Effector memory CD8-positive, alpha-beta T cell (primary cell): ENCODE measurements around the gene RABGAP1L.
A peak's percentile ranks its signal among the peaks of the same experiment; 100 is the strongest.
"Not testable (repeated sequence)": the region's sequence is repeated elsewhere in the genome, so short reads cannot be mapped to it uniquely, and the experiment has no call there.

ENCODE experiments used
- ATAC-seq: fragments of 150-1000 bp; cut with Tn5 transposase; replicated peaks from 2 replicates; pipeline ENCODE4 v1.10.0; 2021; ENCODE audit warnings: mild to moderate bottlenecking, moderate library complexity
- DNase-seq, 3 experiments: peaks; one replicate each; pipeline ENCODE4 v3.0.0; 2021
- H3K27ac Mint-ChIP-seq, 2 donors: one replicate each; pipeline ENCODE4 v1.8.0; 2022; ENCODE audit warnings: mild to moderate bottlenecking in 2 of 2, mixed read lengths in 2 of 2, moderate library complexity in 2 of 2
- H3K27me3 Mint-ChIP-seq, 2 donors: one replicate each; pipeline ENCODE4 v1.8.0; 2022; ENCODE audit warnings: mixed read lengths in 2 of 2
- H3K36me3 Mint-ChIP-seq: one replicate; pipeline ENCODE4 v1.8.0; 2022; ENCODE audit warnings: mild to moderate bottlenecking, moderate library complexity, mixed read lengths; ENCODE audit not compliant: insufficient read depth
- H3K4me1 Mint-ChIP-seq, 2 donors: one replicate each; pipeline ENCODE4 v1.8.0; 2022; ENCODE audit warnings: low read depth in 2 of 2, mixed read lengths in 2 of 2
- H3K4me3 Mint-ChIP-seq, 2 donors: one replicate each; pipeline ENCODE4 v1.8.0; 2022; ENCODE audit warnings: mild to moderate bottlenecking in 2 of 2, mixed read lengths in 2 of 2, moderate library complexity in 2 of 2
- H3K9me3 Mint-ChIP-seq, 2 donors: one replicate each; pipeline ENCODE4 v1.8.0; 2022; ENCODE audit warnings: mixed read lengths in 2 of 2

RABGAP1L gene

DNA sequence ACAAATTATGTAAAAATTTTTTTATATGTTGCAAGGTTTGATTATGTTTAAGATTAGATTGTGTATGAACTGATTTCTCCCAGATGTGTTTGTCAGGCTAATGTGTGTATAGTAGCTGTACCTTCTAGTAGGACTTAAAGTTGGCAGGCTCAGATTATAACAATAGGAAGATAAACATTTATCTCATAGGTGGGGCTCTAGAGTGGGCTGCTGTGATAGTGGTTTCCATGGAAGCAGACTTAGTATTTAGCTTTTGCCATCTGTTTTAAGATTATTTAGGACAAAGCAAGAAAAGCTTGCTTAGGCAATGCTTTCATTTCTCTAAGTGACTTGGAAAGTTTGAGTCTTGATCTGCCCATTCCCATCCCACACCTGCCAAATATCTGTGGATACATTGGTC, 652.7 kb downstream of the RABGAP1L start:
- ATAC-seq (no peak), DNase-seq (no peak)
- H3K36me3 Mint-ChIP-seq = peaks cover 2% of the 10 kb centered on the region
- H3K4me3 Mint-ChIP-seq = no peak overlapping the region
- no peak overlapping the region for H3K27ac Mint-ChIP-seq
- H3K4me1 Mint-ChIP-seq = peaks cover 3 to 13% of the 10 kb centered on the region in 2 donors
- H3K9me3 Mint-ChIP-seq = no peaks in the 10 kb centered on the region
- H3K27me3 Mint-ChIP-seq = no peaks in the 10 kb centered on the region

DNA sequence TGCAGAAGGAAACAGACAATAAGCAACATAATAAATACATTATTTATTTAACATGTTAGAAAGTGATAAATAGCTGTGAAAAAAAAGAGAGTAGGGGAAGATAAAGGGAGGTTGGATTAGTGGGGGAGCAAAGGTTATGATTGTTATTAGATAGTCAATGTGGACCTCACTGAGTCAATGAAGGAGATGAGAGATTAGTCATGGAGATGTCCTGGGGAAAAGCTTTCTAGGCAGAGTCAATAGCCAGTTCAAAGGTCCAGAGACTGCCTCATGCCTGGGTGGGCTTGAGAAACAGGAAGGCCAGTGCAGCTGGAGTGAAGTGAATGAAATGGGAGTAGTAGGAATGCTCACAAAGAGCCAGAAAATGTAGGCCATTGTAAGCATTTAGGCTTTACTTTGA, 653.3 kb downstream of the RABGAP1L start:
- Mint-ChIP-seq H3K9me3 (no peaks in the 10 kb centered on the region), H3K4me3 (no peak overlapping the region), H3K27me3 (no peaks in the 10 kb centered on the region), H3K36me3 (peaks cover 2% of the 10 kb centered on the region), H3K27ac (peak overlapping the region in 1 of 2 donors; percentile 6), H3K4me1 (peaks cover 3 to 18% of the 10 kb centered on the region in 2 donors)
- DNase-seq = no peak
- ATAC-seq = no peak

DNA sequence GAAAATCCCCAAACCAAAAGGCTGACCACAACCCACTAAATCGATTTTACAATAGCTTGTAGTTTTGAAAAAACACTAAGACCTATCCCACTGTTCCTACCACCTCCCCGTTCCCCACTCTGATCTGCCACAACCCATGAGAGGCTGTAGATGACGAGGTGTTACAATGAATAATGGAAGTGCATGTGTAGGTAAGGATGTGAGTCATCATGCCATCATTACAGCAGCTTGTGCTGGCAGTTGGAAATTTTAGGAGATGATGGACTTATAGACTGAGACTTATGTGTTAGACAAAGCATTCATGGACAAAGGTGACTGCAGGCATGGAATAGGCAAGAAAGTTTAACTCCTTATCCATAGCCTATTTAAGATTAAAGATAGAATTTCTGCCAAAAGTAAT, 655.7 kb downstream of the RABGAP1L start:
- ATAC-seq (peak; percentile 49), DNase-seq (no peak)

DNA sequence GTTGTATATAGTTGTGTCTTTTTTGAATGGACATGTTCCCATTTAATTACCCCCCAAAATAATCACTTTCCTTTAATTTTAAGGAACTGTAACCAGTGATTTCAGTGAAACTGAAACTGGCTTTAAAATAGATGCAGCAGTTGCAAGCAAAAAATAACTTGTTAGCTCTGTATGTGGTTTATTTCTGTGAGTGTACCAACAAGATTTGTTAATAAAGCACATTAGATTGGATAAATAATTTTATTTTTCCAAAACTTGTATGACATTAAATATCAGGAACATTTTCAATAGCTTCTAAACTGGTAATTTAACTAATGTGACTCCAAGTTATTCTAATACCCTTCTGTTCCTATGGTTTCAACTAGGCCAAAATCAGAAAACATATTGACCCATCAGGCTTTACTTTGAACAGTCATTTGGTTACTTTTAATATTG, 656.2 kb downstream of the RABGAP1L start:
- peaks cover 5% of the 10 kb centered on the region for H3K36me3 Mint-ChIP-seq

More for the DNA sequence above, 655.7 kb downstream of the RABGAP1L start:
- Mint-ChIP-seq H3K9me3 (no peaks in the 10 kb centered on the region), H3K36me3 (peaks cover 5% of the 10 kb centered on the region), H3K27me3 (no peaks in the 10 kb centered on the region), H3K4me3 (no peak overlapping the region), H3K27ac (peak overlapping the region in 1 of 2 donors; percentile 5), H3K4me1 (peaks cover 3 to 38% of the 10 kb centered on the region in 2 donors)

DNA sequence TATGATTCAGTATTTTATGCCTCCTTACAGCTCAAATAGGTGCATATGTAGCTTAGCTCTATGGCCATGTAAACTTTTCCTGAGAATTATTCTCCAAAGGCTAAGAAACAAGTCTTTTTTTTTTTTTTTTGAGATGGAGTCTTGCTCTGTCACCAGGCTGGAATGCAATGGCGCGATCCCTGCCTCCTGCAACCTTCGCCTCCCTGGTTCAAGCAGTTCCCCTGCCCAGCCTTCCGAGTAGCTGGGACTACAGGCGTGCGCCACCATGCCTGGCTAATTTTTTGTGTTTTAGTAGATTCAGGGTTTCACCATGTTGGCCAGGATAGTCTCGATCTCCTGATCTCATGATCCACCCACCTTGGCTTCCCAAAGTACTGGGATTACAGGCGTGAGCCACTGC, 657.3 kb downstream of the RABGAP1L start:
- H3K27me3 Mint-ChIP-seq, H3K9me3 Mint-ChIP-seq, DNase-seq, ATAC-seq, H3K4me3 Mint-ChIP-seq, H3K27ac Mint-ChIP-seq, H3K36me3 Mint-ChIP-seq: not testable (repeated sequence)
- peaks cover 3 to 47% of the 10 kb centered on the region in 2 donors for H3K4me1 Mint-ChIP-seq

More for the DNA sequence above, 656.2 kb downstream of the RABGAP1L start:
- Mint-ChIP-seq H3K27ac (no peak overlapping the region), H3K27me3 (no peaks in the 10 kb centered on the region), H3K4me3 (no peak overlapping the region), H3K4me1 (peaks cover 3 to 41% of the 10 kb centered on the region in 2 donors), H3K9me3 (no peaks in the 10 kb centered on the region)
- DNase-seq (no peak), ATAC-seq (no peak)

DNA sequence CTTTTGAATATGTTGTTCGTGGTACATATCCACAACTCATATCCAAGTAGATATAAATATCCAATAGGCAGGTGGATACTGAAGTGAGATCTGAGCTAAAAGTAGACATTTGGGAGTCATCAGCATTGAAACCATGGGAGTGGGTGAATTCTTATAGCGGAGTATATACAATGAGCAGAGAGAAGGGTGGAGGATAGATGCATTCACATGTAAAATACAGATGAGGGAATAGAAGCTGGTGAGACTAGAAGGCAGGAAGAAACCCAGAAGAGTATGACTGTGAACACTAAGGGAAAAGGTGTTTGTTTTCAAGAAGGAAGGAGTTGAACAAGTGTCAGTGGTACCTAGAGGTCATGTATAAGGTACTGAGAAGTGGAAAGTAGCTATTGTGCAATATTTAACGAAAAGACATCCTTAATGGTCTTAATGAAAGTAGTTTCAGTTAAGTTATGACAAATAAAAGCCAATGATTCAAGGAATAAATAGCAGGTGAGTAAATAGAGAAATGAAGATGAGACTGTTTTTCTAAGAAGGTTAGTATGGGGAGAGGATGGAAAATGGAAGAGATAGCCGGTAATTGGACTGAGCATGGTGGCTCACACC, 658.8 kb downstream of the RABGAP1L start:
- peaks cover 3 to 40% of the 10 kb centered on the region in 2 donors for H3K4me1 Mint-ChIP-seq
- H3K27me3 Mint-ChIP-seq = no peaks in the 10 kb centered on the region
- ATAC-seq (no peak), DNase-seq (no peak)
- H3K36me3 Mint-ChIP-seq = peaks cover 5% of the 10 kb centered on the region
- H3K4me3 Mint-ChIP-seq = no peak overlapping the region
- H3K27ac Mint-ChIP-seq = peak overlapping the region in 1 of 2 donors; percentile 19
- no peaks in the 10 kb centered on the region for H3K9me3 Mint-ChIP-seq

DNA sequence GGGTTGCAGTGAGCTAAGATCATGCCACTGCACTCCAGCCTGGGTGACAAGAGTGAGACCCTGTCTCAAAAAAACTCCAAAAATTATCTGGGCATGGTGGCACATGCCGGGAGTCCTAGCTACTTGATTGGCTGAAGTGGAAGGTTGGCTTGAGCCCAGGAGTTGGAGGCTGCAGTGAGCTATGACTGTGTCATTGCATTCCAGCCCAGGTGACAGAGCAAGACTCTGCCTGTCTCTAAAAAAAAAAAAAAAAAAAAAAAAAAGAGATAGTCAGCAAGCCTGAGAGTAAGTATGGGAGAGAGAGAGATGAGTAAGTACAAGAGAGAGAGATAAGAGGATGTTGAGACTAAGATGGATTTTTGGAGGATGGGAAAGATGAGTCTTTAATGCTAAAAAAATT, 659.6 kb downstream of the RABGAP1L start:
- no peak for DNase-seq
- H3K27ac Mint-ChIP-seq = peak overlapping the region in 1 of 2 donors; percentile 11
- peaks cover 5% of the 10 kb centered on the region for H3K36me3 Mint-ChIP-seq
- no peak overlapping the region for H3K4me3 Mint-ChIP-seq
- no peaks in the 10 kb centered on the region for H3K27me3 Mint-ChIP-seq
- no peak for ATAC-seq
- H3K4me1 Mint-ChIP-seq = peaks cover 3 to 39% of the 10 kb centered on the region in 2 donors
- H3K9me3 Mint-ChIP-seq = no peaks in the 10 kb centered on the region

DNA sequence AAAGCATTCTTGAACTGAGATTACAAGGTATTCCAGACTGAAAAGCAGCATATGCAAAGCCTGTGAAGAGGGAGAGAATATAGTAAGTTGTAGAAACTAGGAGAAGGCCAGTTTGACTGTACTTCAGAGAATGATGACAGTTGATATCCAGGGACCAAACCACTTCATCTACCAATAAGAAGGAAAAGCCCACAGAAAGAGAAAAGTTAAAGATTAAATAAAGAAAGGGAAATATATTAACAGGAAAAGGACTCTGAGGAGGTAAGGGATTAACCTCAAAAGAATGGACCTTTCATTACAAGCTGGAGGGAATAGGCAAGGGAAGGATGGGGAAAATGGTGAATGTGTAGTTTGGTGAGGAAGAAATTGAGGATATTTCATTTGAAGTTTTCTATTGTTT, 660.3 kb downstream of the RABGAP1L start:
- no peak overlapping the region for H3K4me3 Mint-ChIP-seq
- peaks cover 3 to 39% of the 10 kb centered on the region in 2 donors for H3K4me1 Mint-ChIP-seq
- no peaks in the 10 kb centered on the region for H3K9me3 Mint-ChIP-seq
- DNase-seq (no peak), ATAC-seq (no peak)
- H3K27ac Mint-ChIP-seq = peak overlapping the region in 1 of 2 donors; percentile 11
- no peaks in the 10 kb centered on the region for H3K27me3 Mint-ChIP-seq
- H3K36me3 Mint-ChIP-seq = peaks cover 3% of the 10 kb centered on the region

DNA sequence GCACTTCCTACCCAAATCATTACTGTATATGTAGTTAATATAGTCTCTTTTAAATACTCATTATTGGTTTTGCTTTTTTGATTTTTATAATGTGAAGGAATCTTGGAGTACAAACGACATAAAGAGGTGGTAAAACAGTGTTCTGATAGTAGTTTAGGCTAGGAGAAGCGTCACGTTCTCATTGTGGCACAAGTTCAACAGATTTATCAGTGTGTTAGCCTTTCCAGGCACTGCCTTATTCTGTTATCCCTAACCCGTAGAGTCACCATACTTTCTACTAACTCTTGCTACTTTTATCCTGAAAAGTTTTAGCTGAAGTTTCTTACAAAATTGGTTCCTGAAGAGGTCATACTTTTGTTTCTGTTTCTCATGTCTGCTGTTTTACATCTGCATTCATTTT, 665.8 kb downstream of the RABGAP1L start:
- Mint-ChIP-seq H3K27me3 (no peaks in the 10 kb centered on the region), H3K4me1 (peaks cover 4 to 40% of the 10 kb centered on the region in 2 donors), H3K4me3 (no peak overlapping the region), H3K36me3 (no peaks in the 10 kb centered on the region), H3K9me3 (no peaks in the 10 kb centered on the region), H3K27ac (no peak overlapping the region)
- ATAC-seq (no peak), DNase-seq (no peak)

DNA sequence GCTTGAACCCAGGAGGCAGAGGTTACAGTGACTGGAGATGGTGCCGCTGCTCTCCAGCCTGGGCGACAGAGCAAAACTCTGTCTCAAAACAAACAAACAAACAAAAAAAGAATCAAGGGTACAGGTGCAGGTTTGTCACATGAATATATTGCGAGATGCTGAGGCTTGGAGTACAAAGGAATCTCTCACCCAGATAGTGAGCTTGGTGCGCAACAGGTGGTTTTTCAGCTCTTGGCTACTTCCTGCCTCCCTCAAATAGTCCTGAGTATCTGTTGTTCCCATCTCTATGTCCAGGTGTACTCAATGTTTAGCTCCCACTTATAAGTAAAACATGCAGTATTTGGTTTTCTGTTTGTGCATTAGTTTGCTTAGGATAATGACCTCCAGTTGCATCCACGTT, 666.5 kb downstream of the RABGAP1L start:
- H3K36me3 Mint-ChIP-seq = peaks cover 3% of the 10 kb centered on the region
- DNase-seq = no peak
- H3K4me1 Mint-ChIP-seq = peaks cover 4 to 38% of the 10 kb centered on the region in 2 donors
- no peaks in the 10 kb centered on the region for H3K9me3 Mint-ChIP-seq
- no peak overlapping the region for H3K4me3 Mint-ChIP-seq
- no peak overlapping the region for H3K27ac Mint-ChIP-seq
- no peaks in the 10 kb centered on the region for H3K27me3 Mint-ChIP-seq
- ATAC-seq = no peak

DNA sequence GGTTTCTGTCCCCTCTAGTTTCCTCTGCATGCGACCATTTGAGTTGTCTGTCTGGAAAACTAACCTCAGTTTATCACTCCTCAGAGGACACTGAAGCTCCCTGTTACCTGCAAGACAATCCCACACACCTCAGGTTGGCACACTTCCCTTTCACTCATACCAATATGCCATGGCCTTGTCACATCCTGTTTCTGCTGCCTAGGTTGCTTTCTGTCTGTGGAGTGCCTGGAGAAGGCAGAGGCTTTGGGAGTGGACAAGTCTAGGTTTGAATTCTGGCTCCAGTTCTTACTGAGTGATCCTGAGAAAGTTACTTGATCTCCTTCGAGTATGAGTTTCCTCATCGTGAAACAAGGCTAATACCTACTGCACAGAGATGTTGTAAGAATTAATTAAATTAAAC, 668.9 kb downstream of the RABGAP1L start:
- DNase-seq (no peak), ATAC-seq (no peak)
- no peak overlapping the region for H3K27ac Mint-ChIP-seq
- peaks cover 4 to 36% of the 10 kb centered on the region in 2 donors for H3K4me1 Mint-ChIP-seq
- H3K4me3 Mint-ChIP-seq = no peak overlapping the region
- no peaks in the 10 kb centered on the region for H3K9me3 Mint-ChIP-seq
- H3K27me3 Mint-ChIP-seq = no peaks in the 10 kb centered on the region
- peaks cover 3% of the 10 kb centered on the region for H3K36me3 Mint-ChIP-seq

DNA sequence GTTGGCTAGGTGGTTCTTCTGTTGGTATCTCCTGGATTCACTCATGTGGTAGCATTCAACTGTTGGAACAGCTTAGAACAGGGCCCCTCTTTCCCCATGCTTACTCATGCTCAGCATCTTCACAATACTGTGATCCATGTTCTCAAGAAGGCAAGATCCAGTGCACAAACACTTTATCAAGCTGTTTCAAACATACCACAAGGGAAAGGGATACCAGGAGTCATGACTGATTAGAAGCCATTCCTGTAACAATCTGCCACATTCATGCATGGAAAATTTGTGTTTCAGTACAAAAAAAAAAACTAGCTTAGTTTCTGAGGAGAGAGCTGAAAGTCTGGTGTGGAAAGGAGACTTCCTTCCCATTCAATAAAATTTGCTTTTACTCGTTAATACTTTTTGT, 670.7 kb downstream of the RABGAP1L start:
- H3K9me3 Mint-ChIP-seq = no peaks in the 10 kb centered on the region
- DNase-seq (no peak), ATAC-seq (no peak)
- no peaks in the 10 kb centered on the region for H3K27me3 Mint-ChIP-seq
- peaks cover 3% of the 10 kb centered on the region for H3K36me3 Mint-ChIP-seq
- no peak overlapping the region for H3K27ac Mint-ChIP-seq
- H3K4me1 Mint-ChIP-seq = peaks cover 4 to 39% of the 10 kb centered on the region in 2 donors
- no peak overlapping the region for H3K4me3 Mint-ChIP-seq

DNA sequence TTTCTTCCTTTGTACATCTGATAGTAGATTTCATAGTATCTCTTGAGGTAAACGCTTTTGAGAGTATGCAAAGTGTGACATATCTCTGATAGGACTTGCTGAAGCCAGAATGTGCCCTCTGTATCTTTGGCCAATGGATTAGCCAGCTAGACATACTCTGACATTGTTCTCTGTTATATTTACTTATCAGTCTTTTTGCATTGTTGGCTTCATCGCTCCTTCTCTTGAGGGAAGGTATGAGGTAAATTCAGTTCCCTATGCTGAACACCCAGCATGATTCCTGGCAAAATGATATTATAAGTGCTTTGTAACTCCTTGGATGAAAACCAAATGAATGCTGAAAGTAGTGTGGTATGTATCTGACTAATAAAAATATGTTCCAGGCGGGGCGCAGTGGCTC, 677.2 kb downstream of the RABGAP1L start:
- Mint-ChIP-seq H3K36me3 (peaks cover 9% of the 10 kb centered on the region), H3K4me3 (no peak overlapping the region), H3K9me3 (no peaks in the 10 kb centered on the region), H3K4me1 (peaks cover 13% of the 10 kb centered on the region in 2 donors), H3K27ac (no peak overlapping the region), H3K27me3 (no peaks in the 10 kb centered on the region)
- DNase-seq (no peak), ATAC-seq (no peak)

DNA sequence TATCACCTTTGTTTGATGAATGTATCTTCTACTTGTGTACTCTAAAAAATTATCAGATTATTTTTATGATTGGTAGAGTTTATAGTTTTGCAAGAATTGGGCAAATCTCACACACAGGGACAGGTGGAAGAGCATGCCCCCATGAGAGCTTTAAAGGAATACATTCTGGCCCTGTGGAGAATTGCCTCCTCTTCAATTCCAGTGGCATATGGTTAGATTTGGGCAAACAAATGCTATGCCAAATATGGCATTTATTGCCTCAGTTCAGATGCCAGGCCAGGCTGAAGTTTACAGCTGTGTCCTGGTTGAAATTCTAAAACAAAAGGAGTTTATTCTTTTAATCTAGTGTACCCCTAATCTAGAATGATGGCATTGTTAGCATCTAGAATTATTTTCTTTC, 678.1 kb downstream of the RABGAP1L start:
- Mint-ChIP-seq H3K9me3 (no peaks in the 10 kb centered on the region), H3K27ac (no peak overlapping the region)

More for the DNA sequence above, 678.1 kb downstream of the RABGAP1L start:
- no peaks in the 10 kb centered on the region for H3K27me3 Mint-ChIP-seq
- H3K36me3 Mint-ChIP-seq = peaks cover 9% of the 10 kb centered on the region
- DNase-seq (no peak), ATAC-seq (no peak)
- H3K4me1 Mint-ChIP-seq = peaks cover 16 to 17% of the 10 kb centered on the region in 2 donors
- no peak overlapping the region for H3K4me3 Mint-ChIP-seq
